ENCODE data around the gene ZNF689. TPM values are rescaled to one million over a fixed set of nuclear protein-coding genes. Genes with fewer than 3 reads are reported as not detected.

ZNF689 gene
- total and polyA plus RNA-seq, 2 donors (not counting 1 experiment from before 2014, with no cell fraction given) = 3.5 to 6.1 TPM

DNA sequence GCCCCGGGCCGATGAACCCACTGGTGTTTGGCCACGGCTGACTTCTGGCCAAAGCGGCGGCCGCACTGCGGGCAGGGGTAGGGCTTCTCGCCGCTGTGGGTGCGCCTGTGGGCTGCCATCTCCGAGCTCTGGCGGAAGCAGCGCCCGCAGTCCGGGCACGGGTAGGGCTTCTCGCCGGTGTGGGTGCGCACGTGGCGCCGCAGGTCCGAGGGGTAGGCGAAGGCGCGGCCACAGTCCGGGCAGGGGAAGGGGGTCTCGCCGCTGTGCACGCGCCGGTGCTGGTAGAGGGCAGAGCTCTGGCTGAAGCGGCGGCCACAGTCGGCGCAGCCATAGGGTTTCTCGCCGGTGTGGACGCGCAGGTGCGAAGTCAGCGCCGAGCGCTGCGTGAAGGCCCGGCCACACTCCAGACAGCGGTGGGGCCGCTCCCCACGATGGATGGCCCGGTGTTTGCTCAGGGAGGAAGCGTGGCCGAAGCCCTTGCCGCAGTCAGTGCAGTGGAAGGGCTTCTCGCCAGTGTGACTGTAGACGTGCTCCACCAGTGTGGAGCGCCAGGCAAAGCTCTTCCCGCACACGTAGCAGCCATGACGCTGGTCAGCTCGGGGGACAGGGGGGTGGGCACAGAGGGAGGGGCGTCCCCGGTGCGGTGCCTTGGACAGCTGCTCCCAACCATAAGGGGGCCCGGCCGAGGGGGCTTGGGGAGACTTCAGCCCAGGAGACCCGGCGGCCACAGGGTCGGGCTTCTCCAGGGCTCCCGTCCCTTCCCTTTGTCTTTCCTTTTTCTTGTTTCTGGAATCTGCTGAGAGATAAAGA, 54.7 kb downstream of the ZNF689 start:
- no peak overlapping the region for H3K4me2 ChIP-seq (ENCODE audit: extremely low read depth, insufficient read depth, low read length)

DNA sequence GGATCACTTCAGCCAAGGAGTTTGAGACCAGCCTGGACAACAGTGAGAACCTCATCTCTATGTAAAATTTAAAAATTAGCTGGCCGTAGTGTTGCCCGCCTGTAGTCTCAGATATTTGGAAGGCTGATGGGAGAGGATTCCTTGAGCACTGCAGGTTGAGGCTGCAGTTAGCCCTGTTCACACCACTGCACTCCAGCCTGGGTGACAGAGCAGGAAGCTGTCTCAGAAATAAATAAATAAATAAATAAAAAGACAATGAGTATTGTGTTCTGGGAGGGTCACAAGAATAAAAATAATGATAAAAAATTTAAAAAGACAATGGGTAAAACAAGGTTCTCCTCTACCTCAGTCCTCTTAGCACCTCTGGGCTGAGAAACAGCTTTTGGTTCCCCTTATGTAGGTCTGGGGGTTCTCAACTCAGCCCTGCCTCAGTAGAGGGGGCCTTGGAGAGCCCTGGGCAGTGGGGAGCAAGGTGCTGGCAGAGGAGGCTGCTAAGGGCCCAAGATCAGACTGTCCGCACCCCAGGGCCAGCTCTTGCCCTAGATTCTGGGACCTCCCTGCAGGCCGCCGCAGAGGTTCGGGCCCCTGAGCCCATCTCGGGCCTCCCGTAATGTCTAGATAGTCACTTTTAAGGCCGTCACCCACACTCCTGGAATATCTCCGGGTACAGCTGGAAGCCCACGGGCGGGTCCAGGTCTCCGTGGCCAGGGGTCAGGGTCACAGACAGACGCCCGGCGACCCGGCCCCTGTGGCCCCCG, 55.5 kb downstream of the ZNF689 start:
- Histone ChIP-seq H3K4me2 (ENCODE audit: extremely low read depth, insufficient read depth, low read length) (no peak overlapping the region), H3K9me3 (ENCODE audit: control insufficient read depth, insufficient read depth, low read depth, low read length) (no peaks in the 10 kb centered on the region), H3K36me3 (ENCODE audit: control insufficient read depth, insufficient read depth, low read length) (peaks cover 10% of the 10 kb centered on the region), H3K9ac (ENCODE audit: insufficient read depth, low read length) (no peak overlapping the region), H3K79me2 (ENCODE audit: control insufficient read depth, insufficient read depth, low read length) (peaks cover 8% of the 10 kb centered on the region), H3K27ac (ENCODE audit: insufficient read depth, low read length) (no peak overlapping the region), H3K4me1 (ENCODE audit: control insufficient read depth, extremely low read depth, insufficient read depth, low read length) (no peaks in the 10 kb centered on the region), H3K27me3 (ENCODE audit: control insufficient read depth, insufficient read depth, low read length) (no peaks in the 10 kb centered on the region), H3K4me3 (replicated peaks in 1 of 4; ENCODE audit: control extremely low read depth in 1 of 4, insufficient read depth in 1 of 4, low read depth in 3 of 4, low read length in 4 of 4) (no peak overlapping the region), H2AFZ (ENCODE audit: low read length) (no peak overlapping the region), H4K20me1 (ENCODE audit: control insufficient read depth, extremely low read depth, insufficient read depth, low read length) (no peaks in the 10 kb centered on the region)
- no peak for DNase-seq (ENCODE audit: low read depth in 2 of 2)
- no peak for TF ChIP-seq EZH2 (IDR thresholded peaks at IDR 0.05; ENCODE audit: low read length, missing control alignments)
- TF ChIP-seq, protein P1, sequence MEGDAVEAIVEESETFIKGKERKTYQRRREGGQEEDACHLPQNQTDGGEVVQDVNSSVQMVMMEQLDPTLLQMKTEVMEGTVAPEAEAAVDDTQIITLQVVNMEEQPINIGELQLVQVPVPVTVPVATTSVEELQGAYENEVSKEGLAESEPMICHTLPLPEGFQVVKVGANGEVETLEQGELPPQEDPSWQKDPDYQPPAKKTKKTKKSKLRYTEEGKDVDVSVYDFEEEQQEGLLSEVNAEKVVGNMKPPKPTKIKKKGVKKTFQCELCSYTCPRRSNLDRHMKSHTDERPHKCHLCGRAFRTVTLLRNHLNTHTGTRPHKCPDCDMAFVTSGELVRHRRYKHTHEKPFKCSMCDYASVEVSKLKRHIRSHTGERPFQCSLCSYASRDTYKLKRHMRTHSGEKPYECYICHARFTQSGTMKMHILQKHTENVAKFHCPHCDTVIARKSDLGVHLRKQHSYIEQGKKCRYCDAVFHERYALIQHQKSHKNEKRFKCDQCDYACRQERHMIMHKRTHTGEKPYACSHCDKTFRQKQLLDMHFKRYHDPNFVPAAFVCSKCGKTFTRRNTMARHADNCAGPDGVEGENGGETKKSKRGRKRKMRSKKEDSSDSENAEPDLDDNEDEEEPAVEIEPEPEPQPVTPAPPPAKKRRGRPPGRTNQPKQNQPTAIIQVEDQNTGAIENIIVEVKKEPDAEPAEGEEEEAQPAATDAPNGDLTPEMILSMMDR (conservative IDR thresholded peaks at IDR 0.05 in 1 of 2, IDR thresholded peaks at IDR 0.05 in 1 of 2; ENCODE audit: low read depth in 1 of 2, low read length in 2 of 2) = no peak

More for the DNA sequence above, 54.7 kb downstream of the ZNF689 start:
- Histone ChIP-seq H3K27me3 (ENCODE audit: control insufficient read depth, insufficient read depth, low read length) (no peaks in the 10 kb centered on the region), H2AFZ (ENCODE audit: low read length) (no peak overlapping the region), H4K20me1 (ENCODE audit: control insufficient read depth, extremely low read depth, insufficient read depth, low read length) (no peaks in the 10 kb centered on the region), H3K9me3 (ENCODE audit: control insufficient read depth, insufficient read depth, low read depth, low read length) (no peaks in the 10 kb centered on the region), H3K79me2 (ENCODE audit: control insufficient read depth, insufficient read depth, low read length) (peaks cover 8% of the 10 kb centered on the region), H3K9ac (ENCODE audit: insufficient read depth, low read length) (no peak overlapping the region), H3K4me3 (replicated peaks in 1 of 4; ENCODE audit: control extremely low read depth in 1 of 4, insufficient read depth in 1 of 4, low read depth in 3 of 4, low read length in 4 of 4) (no peak overlapping the region), H3K27ac (ENCODE audit: insufficient read depth, low read length) (no peak overlapping the region), H3K36me3 (ENCODE audit: control insufficient read depth, insufficient read depth, low read length) (peaks cover 10% of the 10 kb centered on the region), H3K4me1 (ENCODE audit: control insufficient read depth, extremely low read depth, insufficient read depth, low read length) (no peaks in the 10 kb centered on the region)
- TF ChIP-seq EZH2 (IDR thresholded peaks at IDR 0.05; ENCODE audit: low read length, missing control alignments) = no peak
- TF ChIP-seq, protein P1 (conservative IDR thresholded peaks at IDR 0.05 in 1 of 2, IDR thresholded peaks at IDR 0.05 in 1 of 2; ENCODE audit: low read depth in 1 of 2, low read length in 2 of 2) = no peak
- no peak for DNase-seq (ENCODE audit: low read depth in 2 of 2)

DNA sequence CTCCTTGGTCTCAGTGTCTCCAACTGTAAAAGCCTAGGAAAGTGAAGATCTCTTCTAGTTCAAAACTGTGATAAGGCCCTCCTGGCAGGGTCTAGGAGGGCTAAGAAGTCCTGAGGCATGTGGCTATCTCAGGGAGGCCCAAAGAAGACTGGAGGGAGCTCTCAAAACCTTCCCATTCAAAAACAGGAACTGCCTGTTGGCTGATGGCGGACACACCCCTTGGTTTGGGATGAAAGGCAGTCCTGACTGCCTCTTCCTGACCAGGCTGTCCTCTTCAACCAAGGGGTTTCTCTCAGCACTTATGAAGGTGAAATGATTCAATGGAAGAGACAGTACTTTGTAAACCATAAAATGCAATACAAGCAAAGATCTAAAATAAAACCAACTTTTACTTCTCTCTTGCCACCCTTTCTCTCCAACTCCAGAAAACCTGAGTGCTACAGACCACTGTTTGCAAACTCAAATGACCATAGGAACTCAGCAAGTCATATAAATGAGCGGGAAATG, 56.7 kb downstream of the ZNF689 start:
- Histone ChIP-seq H3K36me3 (ENCODE audit: control insufficient read depth, insufficient read depth, low read length) (peaks cover 10% of the 10 kb centered on the region), H3K4me3 (replicated peaks in 1 of 4; ENCODE audit: control extremely low read depth in 1 of 4, insufficient read depth in 1 of 4, low read depth in 3 of 4, low read length in 4 of 4) (no peak overlapping the region), H4K20me1 (ENCODE audit: control insufficient read depth, extremely low read depth, insufficient read depth, low read length) (no peaks in the 10 kb centered on the region), H2AFZ (ENCODE audit: low read length) (no peak overlapping the region), H3K4me2 (ENCODE audit: extremely low read depth, insufficient read depth, low read length) (no peak overlapping the region), H3K9ac (ENCODE audit: insufficient read depth, low read length) (no peak overlapping the region), H3K4me1 (ENCODE audit: control insufficient read depth, extremely low read depth, insufficient read depth, low read length) (no peaks in the 10 kb centered on the region), H3K9me3 (ENCODE audit: control insufficient read depth, insufficient read depth, low read depth, low read length) (no peaks in the 10 kb centered on the region), H3K79me2 (ENCODE audit: control insufficient read depth, insufficient read depth, low read length) (peaks cover 8% of the 10 kb centered on the region), H3K27ac (ENCODE audit: insufficient read depth, low read length) (no peak overlapping the region), H3K27me3 (ENCODE audit: control insufficient read depth, insufficient read depth, low read length) (no peaks in the 10 kb centered on the region)
- DNase-seq (ENCODE audit: low read depth in 2 of 2) = no peak
- TF ChIP-seq, protein P1 (conservative IDR thresholded peaks at IDR 0.05 in 1 of 2, IDR thresholded peaks at IDR 0.05 in 1 of 2; ENCODE audit: low read depth in 1 of 2, low read length in 2 of 2) = no peak
- no peak for TF ChIP-seq EZH2 (IDR thresholded peaks at IDR 0.05; ENCODE audit: low read length, missing control alignments)

All from fibroblast of lung (primary cell).